Measurements from ENCODE around the gene SPATA2L. TPM values are rescaled to one million over a fixed set of nuclear protein-coding genes. Genes with fewer than 3 reads are reported as not detected.

The SPATA2L gene
- total and polyA plus RNA-seq, 10 of the 15 experiments (the other 5 are each of a cell fraction or from before 2014, with no cell fraction given), result 0.20 to 6.9 (median 3.9) TPM; not detected in 1

DNA sequence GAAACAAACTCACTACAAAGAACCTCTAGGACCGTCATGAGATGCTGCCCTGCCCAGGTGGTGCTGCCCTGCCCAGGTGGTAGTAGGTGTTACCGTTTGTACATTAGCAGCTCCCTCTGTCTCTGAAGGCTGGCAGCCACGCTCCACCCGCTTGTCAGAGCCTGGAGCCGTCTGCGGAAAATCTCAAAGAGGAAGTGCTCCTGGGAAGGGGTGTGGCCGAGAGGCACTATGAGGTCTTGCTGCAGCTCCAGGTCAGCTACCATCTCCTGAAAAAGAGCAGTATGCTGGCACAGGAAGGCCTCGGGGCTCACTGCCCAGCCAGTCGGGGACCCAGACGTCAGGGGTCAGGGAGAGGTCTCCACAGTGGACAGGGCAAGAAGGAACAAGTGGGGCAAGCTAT lies 48.1 kb upstream of the SPATA2L start:
- DNase-seq (ENCODE audit: low read depth, low spot score), result no peak
- RAD21 ChIA-PET (ENCODE audit: unreplicated experiment), result no interaction called here
- Histone ChIP-seq H3K27me3 (replicated peaks in 1 of 2; ENCODE audit: control insufficient read depth in 2 of 2, insufficient read depth in 2 of 2, low read length in 1 of 2) (no peaks in the 10 kb centered on the region), H3K27ac (ENCODE audit: control insufficient read depth, insufficient read depth) (no peak overlapping the region), H3K36me3 (ENCODE audit: control insufficient read depth in 2 of 2, insufficient read depth in 2 of 2, low read length in 1 of 2) (peaks cover 29 to 39% of the 10 kb centered on the region in 2 experiments; a peak in 3 of 4 replicates), H3K4me3 (no peak overlapping the region), H2AFZ (ENCODE audit: control insufficient read depth, low read depth, low read length) (no peak overlapping the region), H3K9me3 (replicated peaks; ENCODE audit: control insufficient read depth, insufficient read depth, low read length) (no peaks in the 10 kb centered on the region), H4K20me1 (ENCODE audit: control insufficient read depth, insufficient read depth) (no peaks in the 10 kb centered on the region), H3K4me1 (ENCODE audit: control insufficient read depth, insufficient read depth, low read length) (no peaks in the 10 kb centered on the region; the same call in 1 of the 2 replicates), H3K4me2 (ENCODE audit: control insufficient read depth, insufficient read depth) (no peak overlapping the region), H3K9ac (ENCODE audit: control insufficient read depth, insufficient read depth, low read length) (no peak overlapping the region), H3K79me2 (ENCODE audit: control insufficient read depth, insufficient read depth, low read length) (no peaks in the 10 kb centered on the region)
- CTCF ChIA-PET, result interaction anchor here (0.6 to 1.3 kb wide), 4 partner anchors 45 to 123 kb away, joined by 3 to 4 read pairs (median 3); no protein-coding TSS in a partner anchor
- intact Hi-C loops (cut with micrococcal nuclease; ENCODE audit: unreplicated experiment) (no loop called here), in situ Hi-C loops (cut with MboI) (no loop called here)
- POLR2A ChIA-PET, result interaction anchor here (0.5 kb wide), 1 partner anchor 233 kb away, joined by 3 read pairs; no protein-coding TSS in a partner anchor
- no peak; the same call in 1 of the 3 replicates for ATAC-seq
- FAIRE-seq, result no peak
- 73% methylated on average over 10 of the region's 10 CpGs for WGBS (ENCODE audit: insufficient coverage, insufficient replicate concordance, low lambda C conversion rate, missing lambda C conversion rate)
- TF ChIP-seq BHLHE40 (IDR thresholded peaks at IDR 0.05; ENCODE audit: borderline replicate concordance in 1 of 2, low read depth in 2 of 2, low read length in 1 of 2) (no peak), SPI1 (IDR thresholded peaks at IDR 0.05; ENCODE audit: borderline replicate concordance, insufficient read depth, low read depth, low read length) (peak; percentile 76)
- no TSS peak for BruUV-seq (replicated peaks)
- SMC1A ChIA-PET (ENCODE audit: uncharacterized antibody, unreplicated experiment), result no interaction called here

DNA sequence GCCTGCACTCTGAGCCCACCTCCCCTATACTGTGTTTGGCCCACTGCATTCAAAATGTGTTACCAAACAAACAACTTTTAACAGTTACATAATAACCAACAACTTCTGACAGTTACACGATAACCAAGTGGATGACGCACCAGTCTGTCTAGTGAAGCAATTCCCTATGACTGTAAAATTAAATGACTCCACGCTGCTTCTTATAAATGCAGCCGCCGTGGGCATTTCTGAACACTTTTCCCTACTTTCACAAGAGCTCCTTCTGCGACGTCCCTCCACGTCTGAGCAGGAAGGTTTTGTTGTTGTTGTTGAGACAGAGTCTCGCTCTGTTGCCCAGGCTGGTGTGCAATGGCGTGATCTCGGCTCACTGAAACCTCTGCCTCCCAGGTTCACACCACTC lies 47.4 kb upstream of the SPATA2L start:
- DNase-seq (ENCODE audit: low read depth, low spot score) (no peak), FAIRE-seq (no peak), ATAC-seq (no peak)
- intact Hi-C loops (cut with micrococcal nuclease; ENCODE audit: unreplicated experiment) (no loop called here), in situ Hi-C loops (cut with MboI) (no loop called here)
- BruUV-seq (replicated peaks), result no TSS peak
- RAD21 ChIA-PET (ENCODE audit: unreplicated experiment), result no interaction called here
- H3K27me3 ChIP-seq (replicated peaks in 1 of 2; ENCODE audit: control insufficient read depth in 2 of 2, insufficient read depth in 2 of 2, low read length in 1 of 2), result no peaks in the 10 kb centered on the region
- no peaks in the 10 kb centered on the region for H3K79me2 ChIP-seq (ENCODE audit: control insufficient read depth, insufficient read depth, low read length)
- 97% methylated on average over 11 of the region's 11 CpGs for WGBS (ENCODE audit: insufficient coverage, insufficient replicate concordance, low lambda C conversion rate, missing lambda C conversion rate)
- H3K4me3 ChIP-seq, result no peak overlapping the region
- SMC1A ChIA-PET (ENCODE audit: uncharacterized antibody, unreplicated experiment), result no interaction called here
- H3K4me2 ChIP-seq (ENCODE audit: control insufficient read depth, insufficient read depth), result no peak overlapping the region
- H4K20me1 ChIP-seq (ENCODE audit: control insufficient read depth, insufficient read depth), result no peaks in the 10 kb centered on the region
- no peak overlapping the region for H3K9ac ChIP-seq (ENCODE audit: control insufficient read depth, insufficient read depth, low read length)
- peaks cover 31 to 44% of the 10 kb centered on the region in 2 experiments; a peak in 3 of 4 replicates for H3K36me3 ChIP-seq (ENCODE audit: control insufficient read depth in 2 of 2, insufficient read depth in 2 of 2, low read length in 1 of 2)
- CTCF ChIA-PET, result interaction anchor here (0.6 to 1.3 kb wide), 2 partner anchors 81 to 111 kb away, joined by 3 to 4 read pairs; no protein-coding TSS in a partner anchor
- no peaks in the 10 kb centered on the region for H3K9me3 ChIP-seq (replicated peaks; ENCODE audit: control insufficient read depth, insufficient read depth, low read length)
- H2AFZ ChIP-seq (ENCODE audit: control insufficient read depth, low read depth, low read length), result no peak overlapping the region
- POLR2A ChIA-PET, result interaction anchor here (0.5 kb wide), 1 partner anchor 232 kb away, joined by 3 read pairs; no protein-coding TSS in a partner anchor
- H3K27ac ChIP-seq (ENCODE audit: control insufficient read depth, insufficient read depth), result no peak overlapping the region
- H3K4me1 ChIP-seq (ENCODE audit: control insufficient read depth, insufficient read depth, low read length), result no peaks in the 10 kb centered on the region; the same call in 1 of the 2 replicates
- TF ChIP-seq GATAD2B (conservative IDR thresholded peaks at IDR 0.05; ENCODE audit: low read depth) (no peak), SMAD1 (IDR thresholded peaks at IDR 0.05; ENCODE audit: low read depth, partially characterized antibody) (no peak), MEF2A (IDR thresholded peaks at IDR 0.05; ENCODE audit: insufficient read depth, low read depth, low read length) (no peak), SUPT20H (IDR thresholded peaks at IDR 0.05; ENCODE audit: borderline replicate concordance, control insufficient read depth, low read depth, low read length) (no peak), SIX5 (IDR thresholded peaks at IDR 0.05; ENCODE audit: low read depth, low read length, severe bottlenecking) (no peak), NRF1 (conservative IDR thresholded peaks at IDR 0.05; ENCODE audit: low read depth, low read length) (no peak), PAX8 (IDR thresholded peaks at IDR 0.05) (no peak), EZH2 (IDR thresholded peaks at IDR 0.05; ENCODE audit: borderline replicate concordance, control insufficient read depth, low read depth, low read length) (no peak), CHD1 (IDR thresholded peaks at IDR 0.05; ENCODE audit: low read depth, low read length) (no peak), POLR2AphosphoS2 (IDR thresholded peaks at IDR 0.05; ENCODE audit: low read depth, low read length) (no peak)
- TF ChIP-seq, protein P1, sequence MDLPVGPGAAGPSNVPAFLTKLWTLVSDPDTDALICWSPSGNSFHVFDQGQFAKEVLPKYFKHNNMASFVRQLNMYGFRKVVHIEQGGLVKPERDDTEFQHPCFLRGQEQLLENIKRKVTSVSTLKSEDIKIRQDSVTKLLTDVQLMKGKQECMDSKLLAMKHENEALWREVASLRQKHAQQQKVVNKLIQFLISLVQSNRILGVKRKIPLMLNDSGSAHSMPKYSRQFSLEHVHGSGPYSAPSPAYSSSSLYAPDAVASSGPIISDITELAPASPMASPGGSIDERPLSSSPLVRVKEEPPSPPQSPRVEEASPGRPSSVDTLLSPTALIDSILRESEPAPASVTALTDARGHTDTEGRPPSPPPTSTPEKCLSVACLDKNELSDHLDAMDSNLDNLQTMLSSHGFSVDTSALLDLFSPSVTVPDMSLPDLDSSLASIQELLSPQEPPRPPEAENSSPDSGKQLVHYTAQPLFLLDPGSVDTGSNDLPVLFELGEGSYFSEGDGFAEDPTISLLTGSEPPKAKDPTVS (IDR thresholded peaks at IDR 0.05; ENCODE audit: low read depth, low read length), result no peak
- TF ChIP-seq, protein P2, sequence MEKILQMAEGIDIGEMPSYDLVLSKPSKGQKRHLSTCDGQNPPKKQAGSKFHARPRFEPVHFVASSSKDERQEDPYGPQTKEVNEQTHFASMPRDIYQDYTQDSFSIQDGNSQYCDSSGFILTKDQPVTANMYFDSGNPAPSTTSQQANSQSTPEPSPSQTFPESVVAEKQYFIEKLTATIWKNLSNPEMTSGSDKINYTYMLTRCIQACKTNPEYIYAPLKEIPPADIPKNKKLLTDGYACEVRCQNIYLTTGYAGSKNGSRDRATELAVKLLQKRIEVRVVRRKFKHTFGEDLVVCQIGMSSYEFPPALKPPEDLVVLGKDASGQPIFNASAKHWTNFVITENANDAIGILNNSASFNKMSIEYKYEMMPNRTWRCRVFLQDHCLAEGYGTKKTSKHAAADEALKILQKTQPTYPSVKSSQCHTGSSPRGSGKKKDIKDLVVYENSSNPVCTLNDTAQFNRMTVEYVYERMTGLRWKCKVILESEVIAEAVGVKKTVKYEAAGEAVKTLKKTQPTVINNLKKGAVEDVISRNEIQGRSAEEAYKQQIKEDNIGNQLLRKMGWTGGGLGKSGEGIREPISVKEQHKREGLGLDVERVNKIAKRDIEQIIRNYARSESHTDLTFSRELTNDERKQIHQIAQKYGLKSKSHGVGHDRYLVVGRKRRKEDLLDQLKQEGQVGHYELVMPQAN (conservative IDR thresholded peaks at IDR 0.05), result no peak
